SKM-1 (cell line): Measurements from ENCODE around the gene NUSAP1.
"Not testable (repeated sequence)": the region's sequence is repeated elsewhere in the genome, so short reads cannot be mapped to it uniquely, and the experiment has no call there.

ENCODE experiments used
- DNase-seq: peaks from one replicate; lab custom pipeline; 2025; ENCODE audit not compliant: unreplicated experiment; lab: John Stamatoyannopoulos, UW

NUSAP1 gene

GRCh38 chr15:41333026-41333562 is 413 bp downstream of the NUSAP1 start:
- peak; percentile 56 for DNase-seq

GRCh38 chr15:41334293-41335120 is 1.8 kb downstream of the NUSAP1 start:
- no peak for DNase-seq

GRCh38 chr15:41336549-41336948 is 3.9 kb downstream of the NUSAP1 start:
- DNase-seq, result no peak

- DNase-seq, result no peak
Measured at GRCh38 chr15:41337047-41337446, 4.4 kb downstream of the NUSAP1 start.

- DNase-seq, result no peak
Measured at GRCh38 chr15:41337631-41338522, 5.2 kb downstream of the NUSAP1 start.

GRCh38 chr15:41340189-41340695 is 7.6 kb downstream of the NUSAP1 start:
- no peak for DNase-seq

- DNase-seq, result no peak
Measured at GRCh38 chr15:41341519-41341918, 8.8 kb downstream of the NUSAP1 start.

GRCh38 chr15:41347236-41347635 is 14.6 kb downstream of the NUSAP1 start:
- no peak for DNase-seq

- no peak for DNase-seq
Measured at GRCh38 chr15:41350057-41350717, 17.5 kb downstream of the NUSAP1 start.

- DNase-seq, result no peak
Measured at GRCh38 chr15:41354371-41354770, 21.7 kb downstream of the NUSAP1 start.

- no peak for DNase-seq
Measured at GRCh38 chr15:41367418-41367817, 34.7 kb downstream of the NUSAP1 start.

- DNase-seq, result no peak
Measured at GRCh38 chr15:41377978-41378377, 45.3 kb downstream of the NUSAP1 start.

GRCh38 chr15:41383974-41384749 is 51.5 kb downstream of the NUSAP1 start:
- not testable (repeated sequence) for DNase-seq

GRCh38 chr15:41387646-41388045 is 55.0 kb downstream of the NUSAP1 start:
- no peak for DNase-seq

GRCh38 chr15:41392659-41393058 is 60.0 kb downstream of the NUSAP1 start:
- no peak for DNase-seq

GRCh38 chr15:41394924-41395323 is 62.2 kb downstream of the NUSAP1 start:
- DNase-seq, result no peak

- DNase-seq, result no peak
Measured at GRCh38 chr15:41396111-41396510, 63.4 kb downstream of the NUSAP1 start.

GRCh38 chr15:41401904-41402267 is 69.2 kb downstream of the NUSAP1 start:
- DNase-seq, result no peak

- DNase-seq, result no peak
Measured at GRCh38 chr15:41407341-41407740, 74.7 kb downstream of the NUSAP1 start.

- peak; percentile 25 for DNase-seq
Measured at GRCh38 chr15:41408234-41408641, 75.6 kb downstream of the NUSAP1 start.
